Muscle of back (tissue), 11 donors: Measurements from ENCODE around the gene ATF7IP2. TPM values are rescaled to one million over a fixed set of nuclear protein-coding genes. Genes with fewer than 3 reads are reported as not detected.
A peak's percentile ranks its signal among the peaks of the same experiment; 100 is the strongest.
"Not testable (repeated sequence)": the region's sequence is repeated elsewhere in the genome, so short reads cannot be mapped to it uniquely, and the experiment has no call there.

Source experiments
- DNase-seq, 3 donors: peaks; one replicate each; pipeline versions ENCODE4 v3.0.0 to v3.0.0-alpha.2; 2013
- polyA plus RNA-seq, 10 donors: library from polyadenylated mRNA; unstranded; fragments of 120-200 nt; gene quantifications; one replicate each; pipeline ENCODE4 v1.2.1, GENCODE V29; 2013; ENCODE audit not compliant: insufficient read length in 10 of 10

Gene ATF7IP2
- polyA plus RNA-seq, 10 donors = 3.9 to 9.0 (median 6.4) TPM

DNA sequence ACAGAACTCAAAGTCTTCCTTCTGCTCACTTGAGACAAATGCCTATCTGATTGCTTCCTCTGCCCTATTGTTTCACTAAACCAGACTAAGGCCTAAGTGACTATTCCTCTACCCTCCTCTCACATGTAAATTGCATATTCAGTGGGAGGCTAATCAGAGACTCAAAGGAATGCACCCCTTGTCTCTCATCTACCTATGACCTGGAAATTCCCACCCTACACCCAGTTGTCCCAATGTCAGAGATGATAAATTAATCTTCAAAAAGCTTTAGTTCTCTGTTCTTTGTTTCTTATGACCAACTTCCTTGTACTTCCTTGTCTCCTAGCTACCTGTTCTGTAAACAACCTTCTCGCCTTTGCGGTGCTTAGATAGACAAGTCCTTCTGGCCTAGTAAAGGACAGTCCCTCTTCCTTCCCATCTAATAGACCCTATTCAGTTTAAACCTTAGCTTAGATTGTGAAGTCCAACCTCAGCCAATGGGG lies 118.6 kb downstream of the ATF7IP2 start:
- DNase-seq = no peak

DNA sequence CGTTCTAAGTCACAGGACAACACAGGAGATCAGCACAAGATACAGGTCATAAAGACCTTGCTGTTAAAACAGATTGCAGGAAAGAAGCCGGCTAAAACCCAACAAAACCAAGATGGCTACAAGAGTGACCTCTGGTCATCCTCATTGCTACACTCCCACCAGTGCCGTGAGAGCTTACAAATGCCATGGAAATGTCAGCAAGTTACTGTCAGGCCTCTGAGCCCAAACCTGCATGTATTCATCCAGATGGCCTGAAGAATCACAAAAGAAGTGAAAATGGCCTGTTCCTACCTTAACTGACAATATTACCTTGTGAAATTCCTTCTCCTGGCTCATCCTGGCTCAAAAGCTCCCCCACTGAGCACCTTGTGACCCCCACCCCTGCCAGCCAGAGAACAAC lies 119.4 kb downstream of the ATF7IP2 start:
- DNase-seq = not testable (repeated sequence)

GRCh38 chr16:10509534-10510025 lies 123.7 kb downstream of the ATF7IP2 start:
- DNase-seq = peak; percentile 64 to 86 (median 77)

- no peak for DNase-seq
Observed at GRCh38 chr16:10510279-10510678, 124.4 kb downstream of the ATF7IP2 start.

- no peak for DNase-seq
Observed at GRCh38 chr16:10511829-10512228, 126.0 kb downstream of the ATF7IP2 start.

- DNase-seq = peak; percentile 19 to 44 (median 43)
Observed at GRCh38 chr16:10514369-10515055, 128.7 kb downstream of the ATF7IP2 start.

- no peak for DNase-seq
Observed at GRCh38 chr16:10517868-10518267, 132.0 kb downstream of the ATF7IP2 start.

GRCh38 chr16:10518479-10519041 lies 132.7 kb downstream of the ATF7IP2 start:
- no peak for DNase-seq

- no peak for DNase-seq
Observed at GRCh38 chr16:10519297-10519696, 133.4 kb downstream of the ATF7IP2 start.

DNA sequence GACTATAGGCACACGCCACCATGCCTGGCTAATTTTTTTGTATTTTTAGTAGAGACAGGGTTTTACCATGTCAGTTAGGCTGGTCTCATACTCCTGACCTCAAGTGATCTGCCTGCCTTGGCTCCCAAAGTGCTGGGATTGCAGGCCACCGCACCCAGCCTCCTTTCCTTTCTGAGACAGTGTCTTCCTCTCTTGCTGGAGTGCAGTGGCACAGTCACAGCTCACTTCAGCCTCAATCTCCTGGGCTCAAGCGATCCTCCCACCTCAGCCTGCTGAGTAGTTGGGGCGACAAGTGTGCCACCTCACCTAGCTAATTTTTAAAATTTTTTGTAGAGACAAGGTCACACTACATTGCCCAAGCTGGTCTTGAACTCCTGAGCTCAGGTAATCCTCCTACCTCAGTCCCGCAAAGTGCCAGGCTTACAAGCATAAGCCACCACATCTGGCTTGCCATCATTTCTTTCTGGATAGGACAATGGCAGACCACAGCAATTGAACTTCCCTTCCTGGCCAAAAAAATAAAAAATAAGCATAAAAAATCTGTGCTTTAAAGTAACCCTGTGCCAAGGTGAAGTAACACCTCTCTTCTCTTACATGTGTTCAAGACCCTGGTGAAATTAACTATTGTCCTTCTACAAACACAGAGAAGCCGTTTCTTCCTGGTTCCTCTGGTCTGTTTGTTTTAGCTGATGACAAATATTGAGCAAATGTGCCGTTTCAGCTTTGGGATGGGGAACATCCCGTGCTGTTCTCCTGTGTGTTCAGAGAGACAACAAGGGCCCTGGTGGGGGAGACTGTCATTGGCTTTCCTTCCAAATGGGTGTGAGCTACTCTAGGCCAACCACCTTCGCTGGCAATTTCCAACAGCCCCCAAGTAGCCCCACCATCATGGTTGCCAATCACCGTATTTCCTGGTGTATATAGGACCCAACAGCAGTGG lies 134.3 kb downstream of the ATF7IP2 start:
- no peak for DNase-seq

GRCh38 chr16:10520869-10521578 lies 135.2 kb downstream of the ATF7IP2 start:
- no peak for DNase-seq

GRCh38 chr16:10521681-10522274 lies 135.9 kb downstream of the ATF7IP2 start:
- DNase-seq = peak; percentile 16 to 87 (median 69)

GRCh38 chr16:10522966-10523365 lies 137.1 kb downstream of the ATF7IP2 start:
- no peak for DNase-seq

- DNase-seq = no peak
Observed at GRCh38 chr16:10525214-10525825, 139.5 kb downstream of the ATF7IP2 start.

- no peak for DNase-seq
Observed at GRCh38 chr16:10526962-10527361, 141.1 kb downstream of the ATF7IP2 start.

GRCh38 chr16:10528635-10529034 lies 142.8 kb downstream of the ATF7IP2 start:
- no peak for DNase-seq

DNA sequence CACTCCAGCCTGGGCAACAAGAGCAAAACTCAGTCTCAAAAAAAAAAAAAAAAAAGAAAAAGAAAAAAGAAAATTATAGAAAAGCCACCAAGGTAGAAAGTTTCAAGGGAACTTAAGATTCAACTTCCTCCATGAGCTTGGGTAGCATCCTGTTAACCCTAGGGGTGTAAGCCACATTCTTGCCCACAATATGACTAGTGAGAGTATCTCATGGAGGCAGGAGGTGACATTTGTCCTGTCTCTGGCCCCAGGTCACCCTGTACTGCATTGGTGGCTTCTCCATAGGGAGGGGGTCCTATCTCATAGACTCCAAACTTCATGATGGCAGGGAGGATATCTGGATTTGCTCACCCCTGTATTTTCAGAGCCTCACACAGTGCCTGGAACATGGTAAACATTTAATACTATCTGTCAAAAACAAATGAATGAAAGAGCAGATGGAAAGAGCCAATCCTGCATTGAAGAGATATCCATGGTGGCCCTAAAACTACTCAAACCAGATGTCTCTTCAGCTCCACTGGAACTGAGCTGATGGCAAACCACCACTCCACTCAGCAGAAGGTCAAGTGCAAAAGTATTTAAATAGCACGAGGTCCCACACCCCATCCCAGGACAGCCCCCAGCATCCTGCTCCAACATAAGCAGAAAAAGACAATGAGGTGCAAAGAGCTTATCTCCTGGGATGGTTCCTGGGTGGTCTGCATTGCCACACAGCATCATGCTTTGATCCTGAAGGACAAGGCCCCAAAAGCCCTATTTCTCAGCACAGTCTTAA lies 144.2 kb downstream of the ATF7IP2 start:
- DNase-seq = no peak

GRCh38 chr16:10530685-10531084 lies 144.8 kb downstream of the ATF7IP2 start:
- no peak for DNase-seq

GRCh38 chr16:10531582-10531981 lies 145.7 kb downstream of the ATF7IP2 start:
- DNase-seq = no peak
